Neural progenitor cell (in vitro differentiated cells): Measurements from ENCODE around the gene KLHL21. TPM values are rescaled to one million over a fixed set of nuclear protein-coding genes. Genes with fewer than 3 reads are reported as not detected.

ENCODE experiments used
- DNase-seq: peaks from one replicate; pipeline ENCODE4 v3.0.0-alpha.2; 2016; ENCODE audit warnings: low spot score
- H2AFZ ChIP-seq: fragments of 200-600 bp; sonication (generic); replicated peaks from 2 replicates; pipeline ENCODE4 v1.6.1; 2016; ENCODE audit warnings: antibody characterized with exemption
- H3F3A ChIP-seq: fragments of 200-600 bp; sonication (generic); 2 replicates; pipeline ENCODE4 v1.6.1; 2016; ENCODE audit warnings: antibody characterized with exemption, low read depth
- H3K27ac ChIP-seq: fragments of 200-600 bp; sonication (generic); 2 replicates; pipeline ENCODE4 v1.5.1; 2016; ENCODE audit warnings: mild to moderate bottlenecking
- H3K27me3 ChIP-seq: fragments of 200-600 bp; sonication (generic); 2 replicates; pipeline ENCODE4 v1.6.1; 2016; ENCODE audit warnings: mild to moderate bottlenecking, moderate library complexity
- H3K36me3 ChIP-seq: fragments of 200-600 bp; sonication (generic); 2 replicates; pipeline ENCODE4 v1.5.1; 2016
- H3K4me1 ChIP-seq: fragments of 200-600 bp; sonication (generic); 2 replicates; pipeline ENCODE4 v1.6.1; 2016; ENCODE audit warnings: mixed run types
- H3K4me2 ChIP-seq: fragments of 200-600 bp; sonication (generic); 2 replicates; pipeline ENCODE4 v1.6.1; 2016
- H3K4me3 ChIP-seq: fragments of 200-600 bp; sonication (generic); 2 replicates; pipeline ENCODE4 v1.5.1; 2016
- H3K79me2 ChIP-seq: fragments of 200-600 bp; sonication (generic); 2 replicates; pipeline ENCODE4 v1.6.1; 2016; ENCODE audit warnings: low read depth
- H3K9ac ChIP-seq: fragments of 200-600 bp; sonication (generic); 2 replicates; pipeline ENCODE4 v1.6.1; 2016
- H3K9me3 ChIP-seq: fragments of 200-600 bp; sonication (generic); 2 replicates; pipeline ENCODE4 v1.5.1; 2016; ENCODE audit warnings: low read depth
- H4K20me1 ChIP-seq: fragments of 200-600 bp; sonication (generic); 2 replicates; pipeline ENCODE4 v1.6.1; 2016; ENCODE audit warnings: low read depth
- H3K27ac Mint-ChIP-seq: 3 replicates; pipeline ENCODE4 v1.8.0; 2021; ENCODE audit warnings: mixed read lengths
- H3K27me3 Mint-ChIP-seq: 2 replicates; pipeline ENCODE4 v1.8.0; 2022; ENCODE audit warnings: low read depth, mild to moderate bottlenecking, inconsistent platforms, moderate library complexity, mixed read lengths; ENCODE audit not compliant: insufficient read depth
- H3K36me3 Mint-ChIP-seq: 3 replicates; pipeline ENCODE4 v1.8.0; 2021; ENCODE audit warnings: mixed read lengths
- H3K4me1 Mint-ChIP-seq: 3 replicates; pipeline ENCODE4 v1.8.0; 2021; ENCODE audit warnings: mixed read lengths
- H3K4me3 Mint-ChIP-seq: 3 replicates; pipeline ENCODE4 v1.8.0; 2021; ENCODE audit warnings: mild to moderate bottlenecking, moderate library complexity, mixed read lengths
- H3K9me3 Mint-ChIP-seq: 3 replicates; pipeline ENCODE4 v1.8.0; 2020; ENCODE audit warnings: mixed read lengths
- CTCF ChIP-seq: fragments of 200-600 bp; sonication (generic); IDR thresholded peaks from 2 replicates; pipeline ENCODE4 v1.5.1; 2017; ENCODE audit warnings: antibody characterized with exemption, mild to moderate bottlenecking
- EZH2 ChIP-seq: fragments of 200-600 bp; sonication (generic); IDR thresholded peaks from 2 replicates; pipeline ENCODE4 v1.6.1; 2017; ENCODE audit warnings: antibody characterized with exemption, mild to moderate bottlenecking, moderate library complexity
- EZH2phosphoT487 ChIP-seq: fragments of 200-600 bp; sonication (generic); IDR thresholded peaks from 2 replicates; pipeline ENCODE4 v1.6.1; 2017; ENCODE audit warnings: antibody characterized with exemption
- total RNA-seq: library from RNA; depleted of rRNA; stranded (reverse); fragments of >200 nt; gene quantifications from 2 replicates; pipeline ENCODE4 v1.2.3, GENCODE V29; 2015; ENCODE audit warnings: low replicate concordance

KLHL21 gene
- total RNA-seq, 1 donor from 2014 or later: 4.8 TPM

GRCh38 chr1:6603238-6603914 is 707 bp upstream of the KLHL21 start:
- H3K4me1 Mint-ChIP-seq: peaks cover 36% of the 10 kb centered on the region
- H3K4me1 ChIP-seq: peaks cover 33% of the 10 kb centered on the region

GRCh38 chr1:6601923-6602668 is 573 bp downstream of the KLHL21 start:
- H3K9ac ChIP-seq: no peak overlapping the region
- peak; percentile 77 for DNase-seq
- H3K27me3 ChIP-seq: peaks cover 23% of the 10 kb centered on the region
- H3K4me3 ChIP-seq: peak overlapping the region; percentile 65
- peak overlapping the region; percentile 78 for H2AFZ ChIP-seq
- H3K27me3 Mint-ChIP-seq: peaks cover 7% of the 10 kb centered on the region
- no peaks in the 10 kb centered on the region for H3K36me3 Mint-ChIP-seq
- no peaks in the 10 kb centered on the region for H3K9me3 ChIP-seq
- H3K27ac ChIP-seq: no peak overlapping the region
- peak overlapping the region; percentile 96 for H3K4me3 Mint-ChIP-seq
- no peak overlapping the region for H3K27ac Mint-ChIP-seq
- no peaks in the 10 kb centered on the region for H3K36me3 ChIP-seq
- TF ChIP-seq CTCF (no peak), EZH2 (peak; percentile 59)
- peaks cover 36% of the 10 kb centered on the region for H3K4me1 Mint-ChIP-seq
- no peaks in the 10 kb centered on the region for H3K9me3 Mint-ChIP-seq
- peaks cover 43% of the 10 kb centered on the region for H3K79me2 ChIP-seq
- H3K4me1 ChIP-seq: peaks cover 33% of the 10 kb centered on the region
- peaks cover 32% of the 10 kb centered on the region for H4K20me1 ChIP-seq
- peaks cover 45% of the 10 kb centered on the region for H3F3A ChIP-seq
- peak overlapping the region; percentile 99 for H3K4me2 ChIP-seq

More at GRCh38 chr1:6603238-6603914, 707 bp upstream of the KLHL21 start:
- peak overlapping the region; percentile 65 for H3K4me3 ChIP-seq
- H3K9ac ChIP-seq: no peak overlapping the region
- peaks cover 30% of the 10 kb centered on the region for H4K20me1 ChIP-seq
- Mint-ChIP-seq H3K27ac (peak overlapping the region; percentile 99), H3K9me3 (no peaks in the 10 kb centered on the region), H3K27me3 (peaks cover 8% of the 10 kb centered on the region), H3K36me3 (no peaks in the 10 kb centered on the region), H3K4me3 (peak overlapping the region; percentile 84)
- H3F3A ChIP-seq: peaks cover 45% of the 10 kb centered on the region
- peak; percentile 69 for DNase-seq
- TF ChIP-seq EZH2phosphoT487: peak; percentile 24
- TF ChIP-seq EZH2: no peak
- peaks cover 34% of the 10 kb centered on the region for H3K79me2 ChIP-seq
- H3K27ac ChIP-seq: peak overlapping the region; percentile 31
- H3K4me2 ChIP-seq: peak overlapping the region; percentile 99
- H2AFZ ChIP-seq: peak overlapping the region; percentile 78
- peaks cover 23% of the 10 kb centered on the region for H3K27me3 ChIP-seq
- no peaks in the 10 kb centered on the region for H3K9me3 ChIP-seq
- H3K36me3 ChIP-seq: no peaks in the 10 kb centered on the region

GRCh38 chr1:6601049-6601922 is 1.4 kb downstream of the KLHL21 start:
- Mint-ChIP-seq H3K27me3 (peaks cover 7% of the 10 kb centered on the region), H3K36me3 (peaks cover 2% of the 10 kb centered on the region), H3K9me3 (no peaks in the 10 kb centered on the region), H3K4me1 (peaks cover 36% of the 10 kb centered on the region), H3K4me3 (peak overlapping the region; percentile 96), H3K27ac (peak overlapping the region; percentile 85)
- H3K4me1 ChIP-seq: peaks cover 33% of the 10 kb centered on the region
- H3F3A ChIP-seq: peaks cover 45% of the 10 kb centered on the region
- peaks cover 36% of the 10 kb centered on the region for H4K20me1 ChIP-seq
- peak overlapping the region; percentile 99 for H3K4me2 ChIP-seq
- no peaks in the 10 kb centered on the region for H3K36me3 ChIP-seq
- H3K27ac ChIP-seq: no peak overlapping the region
- no peak overlapping the region for H3K9ac ChIP-seq
- TF ChIP-seq CTCF: no peak
- TF ChIP-seq EZH2: no peak
- no peak for TF ChIP-seq EZH2phosphoT487
- H3K9me3 ChIP-seq: no peaks in the 10 kb centered on the region
- peak overlapping the region; percentile 65 for H3K4me3 ChIP-seq
- peak; percentile 43 for DNase-seq
- H3K27me3 ChIP-seq: peaks cover 23% of the 10 kb centered on the region
- peaks cover 43% of the 10 kb centered on the region for H3K79me2 ChIP-seq
- H2AFZ ChIP-seq: peak overlapping the region; percentile 78
